IPS-20b (cell line): Measurements from ENCODE around the gene DOK1.
A peak's percentile ranks its signal among the peaks of the same experiment; 100 is the strongest.

Experiments
- H3K27ac ChIP-seq: one replicate; pipeline ENCODE4 v1.5.1; 2013; ENCODE audit warnings: low read length
- H3K27me3 ChIP-seq: 2 replicates; pipeline ENCODE4 v1.6.1; 2013; ENCODE audit warnings: mild to moderate bottlenecking, low read length, inconsistent platforms; ENCODE audit not compliant: insufficient read depth
- H3K36me3 ChIP-seq: 2 replicates; pipeline ENCODE4 v1.6.1; 2013; ENCODE audit warnings: low read depth, mild to moderate bottlenecking, inconsistent platforms, low read length, moderate library complexity; ENCODE audit not compliant: insufficient read depth
- H3K4me1 ChIP-seq: 2 replicates; pipeline ENCODE4 v1.6.1; 2013; ENCODE audit warnings: mild to moderate bottlenecking, control low read depth, inconsistent platforms, low read length, moderate library complexity; ENCODE audit not compliant: insufficient read depth
- H3K4me3 ChIP-seq: 2 replicates; pipeline ENCODE4 v1.5.1; 2013; ENCODE audit warnings: mild to moderate bottlenecking, low read length, inconsistent platforms
- H3K9ac ChIP-seq: 2 replicates; pipeline ENCODE4 v1.6.1; 2013; ENCODE audit warnings: low read depth, mild to moderate bottlenecking, inconsistent platforms, low read length, moderate library complexity
- H3K9me3 ChIP-seq: 2 replicates; pipeline ENCODE4 v1.6.1; 2013; ENCODE audit warnings: mild to moderate bottlenecking, low read depth, low read length, inconsistent platforms; ENCODE audit not compliant: insufficient read depth

DOK1 gene

GRCh38 chr2:74514368-74515270 is 39.9 kb upstream of the DOK1 start, which contains the start of gene TLX2:
Gene TLX2 (plus strand): TSS chr2:74514450. CDS start chr2:74514807, 357 bp downstream.
- Histone ChIP-seq H3K27me3 (peaks cover 100% of the 10 kb centered on the region), H3K4me3 (peak within 1 kb of the TSS; percentile 40; the same call in 1 of the 2 replicates), H3K9ac (no peak within 1 kb of the TSS), H3K27ac (no peak within 1 kb of the TSS), H3K9me3 (peaks cover 10% of the 10 kb centered on the region), H3K4me1 (no peaks in the 10 kb centered on the region; the same call in 1 of the 2 replicates), H3K36me3 (no peaks in the 10 kb centered on the region)

- H3K4me3 ChIP-seq, result peak overlapping the region; percentile 40; the same call in 1 of the 2 replicates
- H3K9me3 ChIP-seq, result peaks cover 10% of the 10 kb centered on the region
- no peaks in the 10 kb centered on the region for H3K36me3 ChIP-seq
- peaks cover 100% of the 10 kb centered on the region for H3K27me3 ChIP-seq
- no peak overlapping the region for H3K27ac ChIP-seq
- H3K9ac ChIP-seq, result no peak overlapping the region
- no peaks in the 10 kb centered on the region; the same call in 1 of the 2 replicates for H3K4me1 ChIP-seq
Measured at GRCh38 chr2:74515271-74515980, 39.1 kb upstream of the DOK1 start.

- H3K9ac ChIP-seq, result no peak overlapping the region
- peaks cover 100% of the 10 kb centered on the region for H3K27me3 ChIP-seq
- H3K9me3 ChIP-seq, result peaks cover 10% of the 10 kb centered on the region
- H3K4me3 ChIP-seq, result peak overlapping the region; percentile 40; the same call in 1 of the 2 replicates
- no peak overlapping the region for H3K27ac ChIP-seq
- H3K36me3 ChIP-seq, result no peaks in the 10 kb centered on the region
- no peaks in the 10 kb centered on the region; the same call in 1 of the 2 replicates for H3K4me1 ChIP-seq
Measured at GRCh38 chr2:74515981-74516633, 38.4 kb upstream of the DOK1 start.

- H3K27me3 ChIP-seq, result peaks cover 100% of the 10 kb centered on the region
- H3K27ac ChIP-seq, result no peak overlapping the region
Measured at GRCh38 chr2:74516650-74517049, 37.9 kb upstream of the DOK1 start.

GRCh38 chr2:74522516-74522915 is 32.0 kb upstream of the DOK1 start:
- Histone ChIP-seq H3K36me3 (peaks cover 18% of the 10 kb centered on the region), H3K4me3 (no peak overlapping the region), H3K9ac (no peak overlapping the region), H3K4me1 (no peaks in the 10 kb centered on the region), H3K9me3 (no peaks in the 10 kb centered on the region), H3K27ac (no peak overlapping the region), H3K27me3 (peaks cover 63% of the 10 kb centered on the region)

More at GRCh38 chr2:74516650-74517049, 37.9 kb upstream of the DOK1 start:
- Histone ChIP-seq H3K4me3 (no peak overlapping the region), H3K9ac (no peak overlapping the region), H3K36me3 (no peaks in the 10 kb centered on the region), H3K9me3 (peaks cover 10% of the 10 kb centered on the region), H3K4me1 (no peaks in the 10 kb centered on the region; the same call in 1 of the 2 replicates)

- Histone ChIP-seq H3K4me1 (no peaks in the 10 kb centered on the region), H3K27ac (no peak overlapping the region), H3K27me3 (peaks cover 48% of the 10 kb centered on the region), H3K4me3 (no peak overlapping the region), H3K9me3 (no peaks in the 10 kb centered on the region), H3K36me3 (peaks cover 26% of the 10 kb centered on the region), H3K9ac (no peak overlapping the region)
Measured at GRCh38 chr2:74524005-74524404, 30.5 kb upstream of the DOK1 start.

- Histone ChIP-seq H3K9ac (no peak overlapping the region), H3K36me3 (peaks cover 26% of the 10 kb centered on the region), H3K9me3 (no peaks in the 10 kb centered on the region), H3K27me3 (peaks cover 37% of the 10 kb centered on the region), H3K4me3 (no peak overlapping the region), H3K27ac (no peak overlapping the region), H3K4me1 (no peaks in the 10 kb centered on the region)
Measured at GRCh38 chr2:74524955-74525716, 29.4 kb upstream of the DOK1 start.

- no peak within 1 kb of the TSS for H3K4me3 ChIP-seq
- no peaks in the 10 kb centered on the region for H3K9me3 ChIP-seq
- H3K27ac ChIP-seq, result no peak within 1 kb of the TSS
- no peaks in the 10 kb centered on the region for H3K4me1 ChIP-seq
- H3K36me3 ChIP-seq, result peaks cover 26% of the 10 kb centered on the region
- peaks cover 34% of the 10 kb centered on the region for H3K27me3 ChIP-seq
- no peak within 1 kb of the TSS for H3K9ac ChIP-seq
Measured at GRCh38 chr2:74525717-74526648, 28.5 kb upstream of the DOK1 start, which contains the start of gene DQX1. Gene DQX1 (minus strand): TSS chr2:74526231. CDS start chr2:74525729, 502 bp downstream.

GRCh38 chr2:74526649-74527230 is 27.8 kb upstream of the DOK1 start:
- H3K9ac ChIP-seq, result no peak overlapping the region
- peaks cover 27% of the 10 kb centered on the region for H3K27me3 ChIP-seq
- H3K27ac ChIP-seq, result no peak overlapping the region
- H3K36me3 ChIP-seq, result peaks cover 32% of the 10 kb centered on the region
- no peaks in the 10 kb centered on the region for H3K4me1 ChIP-seq
- H3K4me3 ChIP-seq, result no peak overlapping the region
- H3K9me3 ChIP-seq, result no peaks in the 10 kb centered on the region

- no peaks in the 10 kb centered on the region for H3K9me3 ChIP-seq
- H3K4me1 ChIP-seq, result no peaks in the 10 kb centered on the region
- peaks cover 17% of the 10 kb centered on the region for H3K27me3 ChIP-seq
- H3K4me3 ChIP-seq, result no peak overlapping the region
- H3K27ac ChIP-seq, result no peak overlapping the region
- peaks cover 42% of the 10 kb centered on the region for H3K36me3 ChIP-seq
- no peak overlapping the region for H3K9ac ChIP-seq
Measured at GRCh38 chr2:74527741-74528140, 26.8 kb upstream of the DOK1 start.
